ENCODE results near the gene TNNT2.

The TNNT2 gene

GRCh38 chr1:201334325-201335173, 42.9 kb downstream of the TNNT2 start:
- H3K27ac Mint-ChIP-seq: no peak overlapping the region
- no peak overlapping the region for H3K4me3 Mint-ChIP-seq
- peaks cover 8 to 14% of the 10 kb centered on the region in 2 donors for H3K27me3 Mint-ChIP-seq
- H3K36me3 Mint-ChIP-seq: no peaks in the 10 kb centered on the region
- DNase-seq (no peak), ATAC-seq (replicated peaks) (no peak)
- no peaks in the 10 kb centered on the region for H3K4me1 Mint-ChIP-seq
- H3K9me3 Mint-ChIP-seq: no peaks in the 10 kb centered on the region

DNA sequence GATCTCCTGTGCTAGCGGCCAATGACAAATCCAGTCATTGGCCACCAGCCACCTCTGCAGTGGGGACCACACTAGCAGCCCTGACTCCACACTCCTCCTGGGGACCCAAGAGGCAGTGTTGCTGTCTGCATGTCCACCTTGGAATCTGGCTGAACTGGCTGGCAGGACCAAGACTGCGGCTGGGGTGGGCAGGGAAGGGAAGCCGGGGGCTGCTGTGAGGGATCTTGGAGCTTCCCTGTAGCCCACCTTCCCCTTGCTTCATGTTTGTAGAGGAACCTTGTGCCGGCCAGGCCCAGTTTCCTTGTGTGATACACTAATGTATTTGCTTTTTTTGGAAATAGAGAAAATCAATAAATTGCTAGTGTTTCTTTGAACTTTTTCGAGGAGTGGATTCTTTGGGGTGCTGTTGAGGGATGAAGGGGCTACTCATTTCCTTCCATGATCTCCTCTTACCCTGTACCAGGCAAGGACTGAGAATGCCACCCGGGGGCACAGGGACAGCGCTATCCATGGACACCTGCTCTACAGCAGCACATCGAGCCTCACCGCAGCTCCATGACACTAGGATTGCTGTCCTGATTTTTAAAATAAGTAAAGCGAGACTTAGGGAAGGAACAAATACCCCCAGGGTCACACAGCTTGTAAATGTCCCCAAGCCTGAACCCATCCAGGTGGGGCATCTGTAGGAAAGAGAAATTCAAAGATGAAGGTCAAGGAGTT, 44.7 kb downstream of the TNNT2 start:
- H3K36me3 Mint-ChIP-seq: no peaks in the 10 kb centered on the region

GRCh38 chr1:201332021-201332420, 45.5 kb downstream of the TNNT2 start:
- Mint-ChIP-seq H3K4me3 (no peak overlapping the region), H3K4me1 (no peaks in the 10 kb centered on the region), H3K36me3 (no peaks in the 10 kb centered on the region), H3K27me3 (peaks cover 3 to 9% of the 10 kb centered on the region in 2 donors), H3K9me3 (no peaks in the 10 kb centered on the region), H3K27ac (no peak overlapping the region)
- ATAC-seq (replicated peaks): no peak
- no peak for DNase-seq

More for the DNA sequence above, 44.7 kb downstream of the TNNT2 start:
- Mint-ChIP-seq H3K27ac (no peak overlapping the region), H3K4me3 (no peak overlapping the region), H3K9me3 (no peaks in the 10 kb centered on the region), H3K27me3 (peaks cover 3 to 14% of the 10 kb centered on the region in 2 donors), H3K4me1 (no peaks in the 10 kb centered on the region)
- ATAC-seq (replicated peaks): no peak
- no peak for DNase-seq

GRCh38 chr1:201331166-201331565, 46.3 kb downstream of the TNNT2 start:
- H3K9me3 Mint-ChIP-seq: no peaks in the 10 kb centered on the region
- no peak overlapping the region for H3K27ac Mint-ChIP-seq
- ATAC-seq (replicated peaks) (no peak), DNase-seq (no peak)
- H3K4me1 Mint-ChIP-seq: no peaks in the 10 kb centered on the region
- no peak overlapping the region for H3K4me3 Mint-ChIP-seq
- no peaks in the 10 kb centered on the region for H3K36me3 Mint-ChIP-seq
- peaks cover 2 to 3% of the 10 kb centered on the region in 2 donors for H3K27me3 Mint-ChIP-seq

GRCh38 chr1:201330541-201330940, 46.9 kb downstream of the TNNT2 start:
- Mint-ChIP-seq H3K4me3 (no peak overlapping the region), H3K27ac (no peak overlapping the region)
- ATAC-seq (replicated peaks): no peak

DNA sequence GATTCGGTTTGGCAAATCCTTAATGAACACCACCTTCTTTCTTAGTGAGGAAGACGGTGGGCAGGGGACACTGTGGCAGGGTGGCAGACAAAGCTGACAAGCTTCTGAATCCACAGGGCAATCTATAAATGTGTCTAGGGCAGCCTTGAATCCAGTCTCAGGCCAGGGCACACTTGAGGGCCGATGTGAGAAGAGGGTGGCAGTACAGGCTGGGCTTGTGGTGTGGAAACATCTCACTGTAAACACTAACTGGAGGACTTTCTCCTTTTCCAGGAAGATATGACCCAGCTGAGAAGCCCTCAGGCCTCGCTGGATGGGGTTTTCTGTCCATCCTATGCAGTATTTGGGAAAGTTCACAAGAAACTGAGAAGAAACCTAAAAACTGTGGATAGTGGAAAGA, 47.7 kb downstream of the TNNT2 start:
- Mint-ChIP-seq H3K9me3 (no peaks in the 10 kb centered on the region), H3K4me1 (no peaks in the 10 kb centered on the region), H3K36me3 (no peaks in the 10 kb centered on the region), H3K27ac (no peak overlapping the region), H3K4me3 (no peak overlapping the region), H3K27me3 (peaks cover 0 to 3% of the 10 kb centered on the region in 2 donors)
- ATAC-seq (replicated peaks) (no peak), DNase-seq (no peak)

More at GRCh38 chr1:201330541-201330940, 46.9 kb downstream of the TNNT2 start:
- DNase-seq: no peak
- Mint-ChIP-seq H3K27me3 (peaks cover 0 to 3% of the 10 kb centered on the region in 2 donors), H3K9me3 (no peaks in the 10 kb centered on the region), H3K36me3 (no peaks in the 10 kb centered on the region), H3K4me1 (no peaks in the 10 kb centered on the region)

DNA sequence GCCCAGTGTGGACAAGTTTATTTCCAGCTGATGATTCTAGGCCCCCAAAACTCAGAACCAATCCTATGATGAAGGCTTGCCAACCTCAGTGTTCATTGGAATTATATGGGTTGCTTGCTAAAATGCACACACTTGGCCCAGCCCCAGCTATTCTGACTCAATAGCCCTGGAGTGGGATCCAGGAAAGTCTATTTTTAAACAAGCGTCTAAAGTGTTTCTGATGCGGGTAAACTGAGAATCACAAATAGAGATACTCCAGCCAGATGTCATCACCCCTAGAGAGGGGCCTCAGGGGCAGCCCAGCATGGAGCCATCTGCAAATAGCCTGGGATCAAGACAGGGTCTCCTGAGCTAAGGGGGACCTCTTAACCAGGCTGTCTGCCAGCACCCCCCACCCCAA, 48.2 kb downstream of the TNNT2 start:
- DNase-seq: no peak
- H3K36me3 Mint-ChIP-seq: no peaks in the 10 kb centered on the region

GRCh38 chr1:201328576-201328975, 48.9 kb downstream of the TNNT2 start:
- no peak overlapping the region for H3K27ac Mint-ChIP-seq
- no peaks in the 10 kb centered on the region for H3K9me3 Mint-ChIP-seq
- peaks cover 0 to 3% of the 10 kb centered on the region in 2 donors for H3K27me3 Mint-ChIP-seq
- no peak for ATAC-seq (replicated peaks)
- no peak for DNase-seq
- no peaks in the 10 kb centered on the region for H3K4me1 Mint-ChIP-seq
- H3K36me3 Mint-ChIP-seq: no peaks in the 10 kb centered on the region
- H3K4me3 Mint-ChIP-seq: no peak overlapping the region

More for the DNA sequence above, 48.2 kb downstream of the TNNT2 start:
- H3K27ac Mint-ChIP-seq: no peak overlapping the region
- H3K4me3 Mint-ChIP-seq: no peak overlapping the region
- H3K27me3 Mint-ChIP-seq: peaks cover 0 to 3% of the 10 kb centered on the region in 2 donors
- H3K4me1 Mint-ChIP-seq: no peaks in the 10 kb centered on the region
- H3K9me3 Mint-ChIP-seq: no peaks in the 10 kb centered on the region
- no peak for ATAC-seq (replicated peaks)

GRCh38 chr1:201327687-201328240, 49.7 kb downstream of the TNNT2 start:
- DNase-seq (no peak), ATAC-seq (replicated peaks) (no peak)
- Mint-ChIP-seq H3K27me3 (no peaks in the 10 kb centered on the region), H3K36me3 (no peaks in the 10 kb centered on the region), H3K4me3 (no peak overlapping the region), H3K27ac (no peak overlapping the region), H3K4me1 (no peaks in the 10 kb centered on the region), H3K9me3 (no peaks in the 10 kb centered on the region)

DNA sequence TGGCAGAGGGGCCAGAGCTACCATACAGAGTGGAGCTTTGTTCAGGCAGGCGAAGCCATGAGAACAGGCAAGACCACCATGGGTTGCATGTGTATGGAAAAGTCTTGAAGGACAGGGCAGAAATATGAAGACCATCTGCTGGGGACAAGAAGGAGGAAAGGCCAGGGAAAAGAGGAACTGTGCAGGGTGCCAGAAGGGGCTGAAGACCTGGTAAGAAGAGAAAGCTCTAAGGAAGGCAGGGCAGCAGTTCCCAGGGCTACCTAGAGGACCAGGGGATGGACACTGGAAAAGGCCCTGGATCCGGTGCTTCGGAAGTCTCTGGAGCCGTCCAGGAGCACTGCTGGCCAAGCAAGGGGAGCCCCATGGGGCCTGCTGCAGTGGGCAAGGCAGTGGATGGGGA, 50.8 kb downstream of the TNNT2 start:
- Mint-ChIP-seq H3K9me3 (no peaks in the 10 kb centered on the region), H3K4me3 (no peak overlapping the region), H3K4me1 (no peaks in the 10 kb centered on the region), H3K27ac (no peak overlapping the region), H3K36me3 (no peaks in the 10 kb centered on the region), H3K27me3 (no peaks in the 10 kb centered on the region)
- DNase-seq (no peak), ATAC-seq (replicated peaks) (no peak)

- Mint-ChIP-seq H3K27me3 (no peaks in the 10 kb centered on the region), H3K4me1 (no peaks in the 10 kb centered on the region), H3K4me3 (no peak overlapping the region), H3K9me3 (no peaks in the 10 kb centered on the region), H3K36me3 (no peaks in the 10 kb centered on the region), H3K27ac (no peak overlapping the region)
- no peak for DNase-seq
- ATAC-seq (replicated peaks): no peak
Observed at GRCh38 chr1:201325678-201326060, 51.8 kb downstream of the TNNT2 start.

DNA sequence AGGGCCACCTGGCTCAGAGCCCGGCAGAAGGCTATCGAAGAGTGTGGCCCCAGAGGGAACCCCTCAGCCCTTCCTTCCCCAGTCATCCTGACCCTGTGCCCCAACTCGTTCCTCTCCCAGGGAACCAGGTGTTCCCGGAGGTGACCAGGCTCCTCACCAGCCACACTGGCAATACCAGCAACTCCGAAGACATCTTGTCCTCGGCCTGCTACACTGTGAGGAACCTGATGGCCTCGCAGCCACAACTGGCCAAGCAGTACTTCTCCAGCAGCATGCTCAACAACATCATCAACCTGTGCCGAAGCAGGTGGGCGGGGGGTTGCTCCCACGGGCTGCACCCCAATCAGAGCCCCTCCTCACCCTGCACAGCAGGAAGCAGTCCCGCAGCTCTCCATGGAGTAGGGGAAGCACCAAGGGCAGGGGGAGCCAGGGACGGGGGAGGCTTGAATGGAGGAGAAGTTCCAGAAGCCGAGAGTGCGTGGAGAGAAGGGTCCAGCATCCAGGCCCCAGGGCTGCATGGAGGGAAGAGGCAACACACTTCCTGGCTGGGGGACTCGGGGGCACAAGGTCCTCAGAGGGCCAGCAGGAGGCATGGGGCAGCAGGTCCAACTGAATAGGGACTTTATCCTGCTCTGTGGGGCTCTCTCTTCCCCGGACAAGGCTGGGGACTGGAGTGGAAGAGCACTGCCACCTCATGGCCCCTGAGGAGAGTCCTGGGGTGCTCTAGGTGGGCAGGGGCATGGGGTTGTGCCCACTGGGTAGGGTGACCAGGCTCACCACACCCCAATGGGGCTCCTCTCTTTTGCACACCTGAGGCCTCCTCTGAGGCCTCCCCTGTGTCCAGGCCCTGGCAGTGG, 52.4 kb downstream of the TNNT2 start:
- no peak for DNase-seq
- H3K4me3 Mint-ChIP-seq: no peak overlapping the region
- no peaks in the 10 kb centered on the region for H3K36me3 Mint-ChIP-seq
- no peak overlapping the region for H3K27ac Mint-ChIP-seq
- no peaks in the 10 kb centered on the region for H3K4me1 Mint-ChIP-seq
- no peak for ATAC-seq (replicated peaks)
- no peaks in the 10 kb centered on the region for H3K27me3 Mint-ChIP-seq
- H3K9me3 Mint-ChIP-seq: no peaks in the 10 kb centered on the region

- Mint-ChIP-seq H3K27ac (no peak overlapping the region), H3K9me3 (no peaks in the 10 kb centered on the region), H3K4me1 (no peaks in the 10 kb centered on the region), H3K36me3 (no peaks in the 10 kb centered on the region), H3K4me3 (no peak overlapping the region), H3K27me3 (no peaks in the 10 kb centered on the region)
- DNase-seq (no peak), ATAC-seq (replicated peaks) (no peak)
Observed at GRCh38 chr1:201324306-201324705, 53.2 kb downstream of the TNNT2 start.

Measured in stimulated activated naive B cell treated with anti-CD40 and anti-IgM and Interleukin-4, amounts not matched to agents 10 μg/mL and 1 μg/mL and 100 μg/mL, for 72 hours (primary cell).